CD4-positive, alpha-beta T cell treated with Interleukin-6 at 100 ng/mL for 8 hours (primary cell): ENCODE results near the gene GPR55.
"Not testable (repeated sequence)": the region's sequence is repeated elsewhere in the genome, so short reads cannot be mapped to it uniquely, and the experiment has no call there.

ENCODE experiments used
- DNase-seq: peaks from one replicate; pipeline ENCODE4 v3.0.0-alpha.2; 2020; ENCODE audit warnings: mixed read lengths, low spot score

GPR55 gene

GRCh38 chr2:230950874-230951339, 25.9 kb upstream of the GPR55 start:
- no peak for DNase-seq

- no peak for DNase-seq
Measured at GRCh38 chr2:230949966-230950873, 25.2 kb upstream of the GPR55 start.

GRCh38 chr2:230947908-230948365, 22.9 kb upstream of the GPR55 start:
- DNase-seq, result no peak

- no peak for DNase-seq
Measured at GRCh38 chr2:230947235-230947576, 22.2 kb upstream of the GPR55 start.

GRCh38 chr2:230946429-230947234, 21.6 kb upstream of the GPR55 start:
- DNase-seq, result no peak

- no peak for DNase-seq
Measured at GRCh38 chr2:230944757-230945372, 19.8 kb upstream of the GPR55 start.

- no peak for DNase-seq
Measured at GRCh38 chr2:230944123-230944653, 19.1 kb upstream of the GPR55 start.

GRCh38 chr2:230942920-230943896, 18.2 kb upstream of the GPR55 start:
- DNase-seq, result no peak

- DNase-seq, result no peak
Measured at GRCh38 chr2:230942371-230942770, 17.3 kb upstream of the GPR55 start.

GRCh38 chr2:230941202-230942180, 16.4 kb upstream of the GPR55 start:
- no peak for DNase-seq

GRCh38 chr2:230940471-230940815, 15.4 kb upstream of the GPR55 start:
- no peak for DNase-seq

GRCh38 chr2:230939691-230940470, 14.8 kb upstream of the GPR55 start:
- DNase-seq, result no peak

- no peak for DNase-seq
Measured at GRCh38 chr2:230939066-230939591, 14.1 kb upstream of the GPR55 start.

GRCh38 chr2:230938516-230939065, 13.5 kb upstream of the GPR55 start:
- DNase-seq, result no peak

- DNase-seq, result no peak
Measured at GRCh38 chr2:230938098-230938497, 13.1 kb upstream of the GPR55 start.

- DNase-seq, result no peak
Measured at GRCh38 chr2:230937362-230937761, 12.3 kb upstream of the GPR55 start.

GRCh38 chr2:230936243-230936642, 11.2 kb upstream of the GPR55 start:
- DNase-seq, result not testable (repeated sequence)

- DNase-seq, result no peak
Measured at GRCh38 chr2:230935130-230935430, 10.0 kb upstream of the GPR55 start.
